HG03378 (cell line): ENCODE data around the gene SP9.

Experiments
- ATAC-seq: cut with Tn5 transposase; IDR thresholded peaks from one replicate; pipeline ENCODE4 v1.9.1; 2021; ENCODE audit warnings: mild to moderate bottlenecking, moderate library complexity; ENCODE audit not compliant: unreplicated experiment

SP9 gene

GRCh38 chr2:174334781-174335251 is at the start of gene SP9:
Gene SP9, plus strand, starts transcription at chr2:174334954. Its CDS starts 139 bp downstream, at chr2:174335093.
- ATAC-seq, result no peak

DNA sequence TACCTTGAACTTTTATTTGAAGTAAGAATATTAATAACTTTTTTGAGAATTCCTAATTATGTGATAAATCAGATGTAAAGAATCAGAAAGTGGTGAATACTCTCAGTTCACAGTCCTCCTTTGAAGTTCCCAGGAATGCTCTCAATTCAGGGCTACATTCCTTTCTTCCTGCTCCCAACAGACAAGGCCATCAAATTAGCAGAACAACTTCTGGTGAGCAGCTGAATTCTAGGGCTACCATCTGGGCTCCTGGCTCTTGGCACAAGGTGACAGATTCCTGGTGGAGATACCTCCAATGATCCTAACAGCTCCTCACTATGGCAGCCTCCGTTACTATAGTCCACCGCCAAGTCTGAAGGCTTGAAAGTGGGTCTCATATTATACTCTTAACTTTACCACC is 48.6 kb upstream of the SP9 start:
- no peak for ATAC-seq

- ATAC-seq, result no peak
Measured at GRCh38 chr2:174292908-174293307, 41.8 kb upstream of the SP9 start.

- no peak for ATAC-seq
Measured at GRCh38 chr2:174300114-174300513, 34.6 kb upstream of the SP9 start.

GRCh38 chr2:174312581-174313234 is 22.0 kb upstream of the SP9 start:
- no peak for ATAC-seq

DNA sequence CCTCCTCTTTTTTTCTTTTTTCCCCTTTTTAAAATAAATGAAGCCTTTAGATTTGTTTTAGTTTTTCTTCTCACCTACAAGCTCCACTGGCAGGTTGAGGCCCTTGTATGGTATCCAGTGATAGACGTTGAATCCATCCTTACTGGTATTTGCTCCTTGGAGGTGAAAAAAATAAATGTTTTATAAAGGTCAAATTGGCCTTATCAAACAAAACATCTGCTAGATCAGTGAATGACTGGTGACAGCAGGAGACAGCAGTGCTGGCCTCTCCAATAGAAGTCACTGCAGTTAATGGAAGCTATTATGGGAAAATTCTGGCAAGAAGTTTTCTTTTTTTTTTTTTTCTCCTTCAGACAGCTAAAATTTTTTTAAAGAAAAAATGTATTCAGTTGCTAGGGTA is 12.6 kb upstream of the SP9 start:
- ATAC-seq, result no peak

DNA sequence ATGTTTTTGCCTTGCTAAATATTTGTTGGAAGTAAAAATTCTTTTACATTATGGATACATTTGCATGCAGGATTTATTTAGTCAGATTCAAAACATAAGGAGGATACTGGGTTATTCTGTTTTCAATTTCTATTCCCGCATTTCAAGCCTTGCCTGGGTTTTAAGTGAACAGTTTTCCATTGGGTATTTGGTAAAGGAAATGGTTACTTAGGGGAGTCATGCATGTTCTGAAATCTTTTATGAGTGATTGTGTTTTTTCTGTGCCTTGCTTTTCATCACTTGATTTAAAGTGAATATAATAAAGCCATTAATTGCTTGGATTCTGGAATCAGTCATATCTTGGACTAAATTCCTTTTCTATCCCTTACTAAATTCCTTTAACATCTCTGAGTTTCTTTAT is 12.0 kb upstream of the SP9 start:
- no peak for ATAC-seq

DNA sequence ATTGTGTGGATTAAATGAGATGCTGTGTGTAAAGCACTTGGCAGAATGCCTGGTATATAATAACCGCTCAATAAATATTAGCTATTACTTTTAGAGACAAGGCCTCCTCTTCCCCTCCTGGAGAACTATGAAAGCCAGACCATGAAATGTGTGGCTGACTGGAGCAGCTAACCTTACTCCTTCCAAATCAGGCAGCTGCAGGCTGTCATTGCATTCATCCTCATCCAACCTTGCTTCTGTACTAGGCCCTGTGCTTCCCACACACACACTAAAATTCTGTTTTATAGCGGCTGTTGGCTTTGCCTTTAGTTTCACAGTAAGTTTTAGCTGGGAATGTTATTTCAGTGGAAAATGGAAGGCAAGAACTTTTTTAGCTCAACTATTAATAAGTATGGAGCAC is 10.2 kb upstream of the SP9 start:
- no peak for ATAC-seq

- no peak for ATAC-seq
Measured at GRCh38 chr2:174325373-174326160, 9.2 kb upstream of the SP9 start.

DNA sequence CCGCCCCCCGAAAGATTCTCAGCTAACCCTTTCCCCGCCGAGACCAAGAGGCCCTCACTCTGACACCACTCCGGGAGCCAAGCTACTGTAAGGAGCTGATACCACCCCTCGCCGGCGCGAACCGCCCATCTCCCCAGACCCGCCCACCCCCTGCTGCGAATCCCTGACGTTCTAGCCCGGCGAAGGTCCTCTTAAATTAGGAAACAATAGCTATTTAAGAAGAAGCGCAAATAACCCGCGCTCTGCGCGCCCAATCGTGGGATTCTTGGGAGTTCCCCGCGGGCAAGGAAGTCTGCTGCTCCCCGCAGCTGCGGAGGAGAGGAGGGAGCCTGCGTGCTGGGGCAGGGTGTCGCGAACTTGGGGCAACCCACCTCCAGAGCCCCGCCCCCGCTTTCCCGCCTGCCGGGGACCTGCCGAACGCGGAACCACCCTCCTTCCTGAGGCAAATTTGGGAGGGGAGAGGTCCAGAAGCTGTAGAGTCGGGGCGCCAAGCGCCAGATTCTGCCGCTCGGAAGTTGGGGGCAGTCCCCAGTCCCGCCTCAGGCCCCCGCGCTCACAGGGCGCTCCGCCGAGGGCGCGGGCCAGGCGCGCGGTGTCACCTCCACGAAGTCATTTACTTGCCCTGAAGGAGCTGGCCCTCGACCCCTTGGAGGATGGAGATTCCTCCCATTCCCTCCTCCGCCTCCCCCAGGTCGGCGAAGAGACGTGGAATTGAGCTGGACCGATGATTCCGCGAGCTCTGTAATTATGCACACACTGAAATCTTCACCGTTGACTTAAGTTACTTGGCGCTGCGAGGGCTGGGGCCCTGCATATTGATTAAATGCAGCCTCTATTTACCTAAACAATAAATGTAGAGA is 8.4 kb upstream of the SP9 start:
- no peak for ATAC-seq

DNA sequence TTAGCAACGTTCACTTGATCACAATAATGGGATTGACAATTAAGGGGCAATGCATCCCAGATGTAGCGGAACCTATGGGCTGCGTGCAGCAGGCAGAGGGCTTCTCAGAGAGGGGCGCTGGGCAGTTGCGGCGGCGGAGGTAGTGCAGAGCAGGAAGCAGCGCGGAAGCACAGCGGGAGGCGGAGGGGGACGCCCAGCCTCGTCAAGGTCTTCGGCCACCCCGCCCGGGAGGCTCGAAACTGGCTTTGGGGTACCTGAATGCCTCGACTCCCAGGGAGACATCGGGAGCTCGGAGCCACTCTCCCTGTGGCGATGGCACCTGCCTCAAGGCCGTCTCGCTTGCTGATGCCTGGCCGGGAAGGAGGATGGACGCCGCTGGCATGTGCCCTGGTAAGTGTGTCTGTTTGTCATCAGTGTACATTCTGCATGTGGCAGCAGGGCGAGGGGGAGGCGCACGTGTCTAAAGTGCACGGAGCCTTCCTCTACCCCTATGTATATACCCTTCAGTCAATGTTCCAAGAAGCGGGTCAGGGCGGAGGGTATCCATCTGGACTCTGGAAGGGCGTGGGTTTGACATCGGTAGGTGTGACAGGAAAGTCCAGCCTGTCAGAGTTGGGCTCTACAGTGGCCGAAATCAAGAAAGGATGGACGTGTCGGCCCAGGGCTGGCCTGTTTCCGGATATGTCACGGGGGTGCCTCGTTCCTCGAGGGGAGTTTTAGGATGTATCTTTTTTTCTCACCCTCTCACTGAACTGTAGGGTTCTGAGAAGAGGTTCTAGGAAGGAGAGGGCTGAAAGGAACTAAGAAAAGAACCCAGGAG is 7.5 kb upstream of the SP9 start:
- no peak for ATAC-seq

DNA sequence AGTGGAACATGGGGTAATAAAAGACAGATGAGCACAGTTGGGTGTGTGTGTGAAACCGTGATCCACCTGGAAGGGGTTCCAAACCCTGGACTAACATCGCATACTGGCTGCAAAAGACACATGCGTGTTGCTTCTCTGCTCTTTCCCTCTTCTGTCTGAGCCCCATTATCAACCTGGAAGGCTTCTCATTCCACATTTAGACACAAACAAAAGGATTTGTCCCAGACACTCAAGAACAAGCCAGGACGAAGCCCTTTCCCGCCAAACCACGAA is 7.0 kb upstream of the SP9 start:
- ATAC-seq, result no peak

DNA sequence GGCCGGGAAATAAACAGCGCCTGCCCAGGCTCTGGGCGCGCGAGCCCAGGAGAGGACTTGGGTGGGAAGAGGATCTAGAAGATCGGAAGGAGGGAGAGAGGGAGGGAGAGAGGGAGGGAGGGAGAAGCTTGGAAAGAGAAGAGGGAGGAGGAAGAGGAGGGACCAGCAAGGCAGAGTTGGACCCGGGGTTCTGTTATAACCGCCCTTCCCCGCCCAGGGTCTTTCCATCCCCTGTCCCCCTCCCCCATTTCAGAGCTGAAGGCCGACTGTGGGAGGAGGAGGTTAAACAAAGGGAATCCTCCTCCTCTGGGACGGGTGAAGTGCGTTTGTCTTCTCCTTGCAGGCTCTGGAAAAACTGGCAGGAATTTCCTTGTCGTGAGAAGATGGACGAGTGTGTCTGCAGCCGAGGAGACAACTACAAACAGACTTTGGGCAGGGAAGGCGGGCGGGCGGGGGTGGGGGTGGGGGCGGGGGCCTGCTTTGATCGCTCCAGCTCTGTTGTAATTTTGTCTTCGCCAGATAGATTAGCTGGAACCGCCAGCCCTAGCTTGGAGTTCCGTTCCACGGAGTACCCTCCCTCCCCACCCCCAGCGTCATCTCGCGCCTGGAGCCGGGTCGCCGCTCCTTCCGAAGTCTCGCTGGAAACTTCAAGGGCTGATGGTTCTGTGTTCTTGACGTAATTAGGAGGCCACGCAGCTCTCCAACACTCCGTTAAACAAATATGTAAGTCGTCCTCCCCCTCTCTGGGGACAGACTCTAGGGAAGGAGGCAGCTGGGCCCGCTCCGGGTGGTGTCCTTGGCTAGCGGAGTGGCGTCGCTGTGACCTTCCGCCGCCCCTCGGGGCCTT is 6.4 kb upstream of the SP9 start:
- ATAC-seq, result no peak

DNA sequence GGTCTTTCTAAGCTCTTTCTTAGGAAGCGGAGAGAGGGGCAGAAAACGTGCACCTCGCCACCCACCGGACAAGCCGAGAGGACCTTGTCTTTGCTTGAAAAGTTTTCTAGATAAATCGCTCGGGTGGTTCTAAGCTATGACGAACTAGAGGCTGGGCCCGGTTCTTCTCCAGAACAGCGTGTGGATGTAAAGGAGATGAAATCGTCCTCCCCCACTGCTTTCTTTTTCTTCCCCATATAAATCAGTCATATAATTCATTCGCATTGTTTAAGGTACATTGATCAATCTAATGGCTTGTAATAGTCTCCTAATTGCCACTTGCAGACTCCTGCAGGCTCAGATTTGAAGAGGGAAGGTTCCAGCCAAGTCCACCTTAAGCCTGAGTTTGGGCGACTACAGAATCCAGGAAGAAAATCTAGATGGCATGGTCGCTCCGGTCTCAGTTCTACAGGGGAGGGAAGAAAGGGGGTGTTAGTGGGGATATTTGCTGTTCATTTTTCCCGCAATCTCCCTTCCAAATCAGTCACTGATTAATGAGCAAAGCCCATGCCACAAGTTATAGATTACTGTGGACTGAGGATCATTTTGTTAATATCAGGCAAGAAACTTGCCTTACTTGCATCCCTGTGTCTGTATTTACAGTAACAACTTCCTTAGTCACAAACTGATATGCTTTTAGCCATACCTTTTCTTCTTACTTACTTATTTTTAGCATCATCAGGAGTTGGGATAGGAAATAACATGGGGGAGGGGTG is 5.6 kb upstream of the SP9 start:
- no peak for ATAC-seq

- ATAC-seq, result no peak
Measured at GRCh38 chr2:174330945-174331594, 3.7 kb upstream of the SP9 start.

DNA sequence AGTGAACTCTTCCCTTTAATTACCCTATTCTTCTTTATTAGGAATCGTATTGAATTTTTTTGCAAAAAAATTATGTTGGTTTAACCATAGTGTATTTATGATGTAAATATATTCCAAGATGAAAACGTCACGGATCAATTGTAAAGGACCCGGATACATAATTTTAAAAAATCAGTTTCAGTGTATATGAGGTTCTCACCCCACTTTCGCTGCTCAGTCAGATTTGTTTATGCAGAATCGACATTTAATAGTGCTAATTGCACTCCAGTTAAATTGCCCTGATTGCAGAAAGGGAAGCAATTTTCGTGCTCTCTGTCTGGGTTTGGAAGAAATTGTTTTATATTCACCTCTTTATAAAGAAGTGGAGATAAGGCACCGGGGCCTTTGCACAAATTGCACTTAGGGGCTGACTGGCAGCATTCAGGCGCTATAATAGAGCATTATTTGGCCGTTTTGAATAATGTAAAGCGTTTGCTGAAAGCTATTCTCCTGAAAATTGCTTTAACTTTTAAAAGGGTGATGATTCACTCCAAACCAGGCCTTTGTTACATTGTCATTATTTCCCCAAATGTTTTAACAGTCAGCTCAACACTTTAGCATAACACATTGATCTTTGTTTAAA is 3.0 kb upstream of the SP9 start:
- ATAC-seq, result no peak

- ATAC-seq, result no peak
Measured at GRCh38 chr2:174332217-174332963, 2.4 kb upstream of the SP9 start.

GRCh38 chr2:174333017-174333371 is 1.8 kb upstream of the SP9 start:
- no peak for ATAC-seq
